Measurements from ENCODE around the gene PDGFD.

DNA sequence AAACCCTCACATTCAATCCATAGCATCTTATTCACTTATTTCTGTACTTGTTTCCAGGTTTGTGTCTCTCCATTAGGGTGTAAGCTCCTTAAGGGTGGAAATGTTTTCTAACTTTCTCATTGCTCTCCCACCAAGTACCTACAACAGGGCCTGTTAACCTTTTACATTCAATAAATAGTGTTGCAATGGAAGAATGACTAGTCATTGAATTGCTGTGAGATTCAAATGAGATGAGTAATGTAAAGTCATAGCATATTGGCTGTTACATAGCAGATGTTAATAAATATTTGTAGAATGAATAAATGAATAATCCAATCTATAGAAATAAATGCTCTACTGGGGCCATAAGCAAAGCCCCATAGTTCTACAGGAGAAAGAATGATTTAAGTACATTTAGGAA lies 202.9 kb downstream of the PDGFD start:
- TF ChIP-seq, protein P1, sequence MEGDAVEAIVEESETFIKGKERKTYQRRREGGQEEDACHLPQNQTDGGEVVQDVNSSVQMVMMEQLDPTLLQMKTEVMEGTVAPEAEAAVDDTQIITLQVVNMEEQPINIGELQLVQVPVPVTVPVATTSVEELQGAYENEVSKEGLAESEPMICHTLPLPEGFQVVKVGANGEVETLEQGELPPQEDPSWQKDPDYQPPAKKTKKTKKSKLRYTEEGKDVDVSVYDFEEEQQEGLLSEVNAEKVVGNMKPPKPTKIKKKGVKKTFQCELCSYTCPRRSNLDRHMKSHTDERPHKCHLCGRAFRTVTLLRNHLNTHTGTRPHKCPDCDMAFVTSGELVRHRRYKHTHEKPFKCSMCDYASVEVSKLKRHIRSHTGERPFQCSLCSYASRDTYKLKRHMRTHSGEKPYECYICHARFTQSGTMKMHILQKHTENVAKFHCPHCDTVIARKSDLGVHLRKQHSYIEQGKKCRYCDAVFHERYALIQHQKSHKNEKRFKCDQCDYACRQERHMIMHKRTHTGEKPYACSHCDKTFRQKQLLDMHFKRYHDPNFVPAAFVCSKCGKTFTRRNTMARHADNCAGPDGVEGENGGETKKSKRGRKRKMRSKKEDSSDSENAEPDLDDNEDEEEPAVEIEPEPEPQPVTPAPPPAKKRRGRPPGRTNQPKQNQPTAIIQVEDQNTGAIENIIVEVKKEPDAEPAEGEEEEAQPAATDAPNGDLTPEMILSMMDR (IDR thresholded peaks at IDR 0.05; ENCODE audit: poor library complexity, severe bottlenecking) = no peak
- TF ChIP-seq EZH2 (IDR thresholded peaks at IDR 0.05; ENCODE audit: borderline replicate concordance, insufficient read depth, low read length, poor library complexity, severe bottlenecking) (no peak), TAF1 (IDR thresholded peaks at IDR 0.05; ENCODE audit: low read depth) (no peak), MXI1 (conservative IDR thresholded peaks at IDR 0.05; ENCODE audit: poor library complexity, severe bottlenecking) (no peak), SMC3 (conservative IDR thresholded peaks at IDR 0.05; ENCODE audit: poor library complexity) (no peak)
- TF ChIP-seq, protein P2, sequence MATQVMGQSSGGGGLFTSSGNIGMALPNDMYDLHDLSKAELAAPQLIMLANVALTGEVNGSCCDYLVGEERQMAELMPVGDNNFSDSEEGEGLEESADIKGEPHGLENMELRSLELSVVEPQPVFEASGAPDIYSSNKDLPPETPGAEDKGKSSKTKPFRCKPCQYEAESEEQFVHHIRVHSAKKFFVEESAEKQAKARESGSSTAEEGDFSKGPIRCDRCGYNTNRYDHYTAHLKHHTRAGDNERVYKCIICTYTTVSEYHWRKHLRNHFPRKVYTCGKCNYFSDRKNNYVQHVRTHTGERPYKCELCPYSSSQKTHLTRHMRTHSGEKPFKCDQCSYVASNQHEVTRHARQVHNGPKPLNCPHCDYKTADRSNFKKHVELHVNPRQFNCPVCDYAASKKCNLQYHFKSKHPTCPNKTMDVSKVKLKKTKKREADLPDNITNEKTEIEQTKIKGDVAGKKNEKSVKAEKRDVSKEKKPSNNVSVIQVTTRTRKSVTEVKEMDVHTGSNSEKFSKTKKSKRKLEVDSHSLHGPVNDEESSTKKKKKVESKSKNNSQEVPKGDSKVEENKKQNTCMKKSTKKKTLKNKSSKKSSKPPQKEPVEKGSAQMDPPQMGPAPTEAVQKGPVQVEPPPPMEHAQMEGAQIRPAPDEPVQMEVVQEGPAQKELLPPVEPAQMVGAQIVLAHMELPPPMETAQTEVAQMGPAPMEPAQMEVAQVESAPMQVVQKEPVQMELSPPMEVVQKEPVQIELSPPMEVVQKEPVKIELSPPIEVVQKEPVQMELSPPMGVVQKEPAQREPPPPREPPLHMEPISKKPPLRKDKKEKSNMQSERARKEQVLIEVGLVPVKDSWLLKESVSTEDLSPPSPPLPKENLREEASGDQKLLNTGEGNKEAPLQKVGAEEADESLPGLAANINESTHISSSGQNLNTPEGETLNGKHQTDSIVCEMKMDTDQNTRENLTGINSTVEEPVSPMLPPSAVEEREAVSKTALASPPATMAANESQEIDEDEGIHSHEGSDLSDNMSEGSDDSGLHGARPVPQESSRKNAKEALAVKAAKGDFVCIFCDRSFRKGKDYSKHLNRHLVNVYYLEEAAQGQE (IDR thresholded peaks at IDR 0.05; ENCODE audit: borderline replicate concordance) = no peak

Measured in neural cell (in vitro differentiated cells).